Gastroesophageal sphincter (tissue), 3 donors: ENCODE data around the gene STOX2.

Source experiments
- CTCF ChIP-seq, 4 experiments: fragments of 200-600 bp in 2 of 4; fragments of 450-650 bp in 2 of 4; sonication (generic) in 1 of 4; IDR thresholded peaks; one replicate each; pipeline ENCODE4 v1.5.1; 2017 to 2019; ENCODE audit warnings: antibody characterized with exemption in 4 of 4, mild to moderate bottlenecking in 2 of 4, moderate library complexity in 2 of 4
- POLR2A ChIP-seq, 2 donors: fragments of 450-650 bp; IDR thresholded peaks; one replicate each; pipeline ENCODE4 v1.6.1; 2017; ENCODE audit warnings: antibody characterized with exemption in 2 of 2, mild to moderate bottlenecking in 2 of 2, moderate library complexity in 1 of 2

GRCh38 chr4:184052616-184053015 lies 147.5 kb downstream of the STOX2 start:
- TF ChIP-seq CTCF (IDR thresholded peaks at IDR 0.05) (no peak), POLR2A (IDR thresholded peaks at IDR 0.05) (no peak)
